NCI-H1694 (cell line): ENCODE results near the gene TECPR1.
A peak's percentile ranks its signal among the peaks of the same experiment; 100 is the strongest.

Experiments used
- DNase-seq: peaks from one replicate; lab custom pipeline; 2025; lab: John Stamatoyannopoulos, UW

The TECPR1 gene

DNA sequence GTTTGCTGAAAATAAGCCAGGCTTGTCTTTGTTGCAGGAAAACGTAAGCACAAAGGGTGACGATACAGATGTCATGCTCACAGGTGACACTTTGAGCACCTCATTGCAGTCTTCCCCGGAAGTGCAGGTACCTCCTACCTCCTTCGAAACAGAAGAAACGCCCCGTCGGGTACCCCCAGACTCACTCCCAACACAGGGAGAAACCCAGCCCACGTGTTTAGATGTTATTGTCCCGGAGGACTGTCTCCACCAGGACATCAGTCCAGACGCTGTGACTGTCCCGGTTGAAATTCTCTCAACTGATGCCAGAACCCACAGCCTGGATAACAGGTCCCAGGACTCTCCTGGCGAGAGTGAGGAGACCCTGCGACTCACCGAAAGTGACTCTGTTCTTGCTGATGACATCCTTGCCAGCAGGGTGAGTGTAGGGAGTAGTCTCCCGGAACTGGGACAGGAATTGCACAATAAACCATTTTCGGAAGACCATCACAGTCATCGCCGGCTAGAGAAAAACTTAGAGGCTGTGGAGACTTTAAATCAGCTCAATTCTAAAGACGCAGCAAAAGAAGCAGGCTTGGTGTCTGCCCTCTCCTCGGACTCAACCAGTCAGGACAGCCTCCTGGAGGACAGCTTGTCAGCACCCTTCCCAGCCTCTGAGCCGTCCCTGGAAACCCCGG lies 59.1 kb downstream of the TECPR1 start:
- no peak for DNase-seq

DNA sequence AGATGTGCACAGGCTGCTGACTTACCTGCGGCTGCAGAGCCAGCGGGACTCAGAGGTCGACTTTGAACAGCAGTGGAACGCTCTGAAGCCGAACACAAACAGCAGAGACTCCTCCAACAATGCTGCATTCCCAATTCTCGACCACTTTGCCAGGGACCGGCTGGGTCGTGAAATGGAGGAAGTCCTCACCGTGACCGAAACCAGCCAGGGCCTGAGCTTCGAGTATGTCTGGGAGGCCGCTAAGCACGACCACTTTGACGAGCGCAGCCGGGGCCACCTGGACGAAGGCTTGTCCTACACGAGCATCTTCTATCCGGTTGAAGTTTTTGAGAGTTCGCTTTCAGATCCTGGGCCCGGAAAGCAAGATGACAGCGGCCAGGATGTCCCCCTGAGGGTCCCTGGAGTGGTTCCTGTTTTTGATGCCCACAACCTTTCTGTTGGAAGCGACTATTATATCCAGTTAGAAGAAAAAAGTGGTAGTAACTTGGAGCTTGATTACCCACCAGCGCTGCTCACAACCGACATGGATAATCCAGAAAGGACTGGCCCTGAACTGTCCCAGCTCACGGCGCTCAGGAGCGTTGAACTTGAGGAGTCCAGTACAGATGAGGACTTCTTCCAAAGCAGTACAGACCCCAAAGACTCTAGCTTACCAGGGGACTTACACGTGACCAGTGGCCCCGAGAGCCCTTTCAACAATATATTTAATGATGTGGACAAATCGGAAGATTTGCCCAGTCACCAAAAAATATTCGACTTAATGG lies 60.2 kb downstream of the TECPR1 start:
- DNase-seq, result no peak

DNA sequence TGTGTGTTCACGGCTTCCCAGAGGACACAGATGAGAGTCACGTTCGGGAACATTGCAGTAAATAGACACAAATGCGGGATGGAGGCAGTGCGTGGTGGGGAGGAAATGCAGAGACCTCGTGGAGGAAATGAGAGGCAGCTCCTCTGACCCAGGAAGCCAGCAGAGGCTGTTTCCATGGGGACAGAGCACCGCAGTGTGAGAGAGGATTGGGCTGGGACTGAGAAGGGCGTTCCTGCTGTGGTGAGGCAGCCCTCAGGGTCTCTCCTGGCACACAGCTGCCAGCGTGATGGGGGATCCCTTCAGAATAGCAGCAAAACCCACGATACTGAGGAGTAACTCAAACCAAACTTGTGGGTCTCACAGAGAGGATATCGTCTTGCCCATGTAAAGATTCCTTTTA lies 62.5 kb downstream of the TECPR1 start:
- DNase-seq, result no peak

DNA sequence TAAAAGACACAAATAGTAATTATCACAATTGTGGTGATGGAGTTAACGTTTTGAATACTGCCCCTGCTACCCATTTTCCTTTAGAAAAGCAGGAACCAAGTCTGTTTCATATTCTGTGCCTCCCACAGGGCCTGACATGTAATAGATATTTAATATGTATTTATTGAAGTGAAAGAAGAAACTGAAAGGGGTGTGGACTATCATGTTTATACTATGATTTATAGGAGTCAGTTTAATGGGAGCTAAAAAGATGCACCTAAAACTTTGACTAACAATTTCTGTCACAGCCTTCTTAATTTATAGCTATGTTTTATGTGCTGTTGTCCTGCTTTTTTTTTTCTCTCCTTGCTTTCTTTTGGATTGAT lies 64.9 kb downstream of the TECPR1 start:
- DNase-seq, result no peak

DNA sequence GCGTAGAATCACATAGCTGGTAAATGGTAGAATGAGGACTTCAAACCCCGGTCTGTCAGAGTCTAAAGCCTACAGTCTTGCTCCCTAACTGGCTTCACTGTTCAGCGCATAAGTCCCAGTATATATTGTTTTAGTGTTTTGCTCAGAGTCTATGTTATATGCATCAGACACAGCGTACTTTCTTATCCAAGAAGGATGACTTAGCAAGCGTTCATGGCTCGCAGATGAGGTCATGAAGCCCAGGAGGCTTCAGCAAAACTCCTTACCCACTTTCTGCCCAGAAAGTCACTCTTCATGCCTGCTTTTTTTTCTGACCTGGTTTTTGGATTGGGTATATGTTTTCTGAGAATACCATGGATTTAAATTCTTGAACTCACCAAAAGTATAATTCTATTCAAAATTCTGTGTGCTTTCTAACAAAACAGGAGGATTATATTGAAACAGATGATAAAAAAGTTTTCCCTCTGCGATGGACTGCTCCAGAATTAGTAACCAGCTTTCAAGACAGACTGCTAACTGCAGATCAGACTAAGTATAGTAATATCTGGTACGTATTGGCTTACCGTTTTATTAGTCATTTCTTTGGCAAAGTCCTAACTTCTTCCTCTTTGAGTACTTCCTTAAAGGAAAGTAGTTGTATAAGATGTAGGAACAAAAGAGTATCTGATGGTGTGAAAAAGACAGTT lies 65.4 kb downstream of the TECPR1 start:
- DNase-seq, result no peak

DNA sequence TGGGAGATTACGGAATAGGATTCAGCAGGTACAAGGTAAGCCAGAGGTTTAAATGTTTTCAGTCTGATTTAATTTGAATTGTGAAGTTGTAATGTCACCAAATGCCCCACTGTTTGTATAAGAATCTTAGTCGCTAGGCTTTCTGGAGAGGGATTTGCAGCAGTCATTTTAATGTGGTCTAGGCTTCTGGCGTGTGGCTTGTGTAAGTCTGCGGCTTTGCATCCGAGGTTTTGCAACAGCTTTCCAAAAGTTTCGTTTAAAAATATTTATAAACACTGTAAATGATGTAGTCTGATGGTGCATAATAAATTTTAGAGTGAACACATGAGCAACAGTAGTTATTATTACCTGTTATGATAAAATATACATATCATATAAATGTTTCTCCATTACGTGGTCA lies 66.9 kb downstream of the TECPR1 start:
- no peak for DNase-seq

DNA sequence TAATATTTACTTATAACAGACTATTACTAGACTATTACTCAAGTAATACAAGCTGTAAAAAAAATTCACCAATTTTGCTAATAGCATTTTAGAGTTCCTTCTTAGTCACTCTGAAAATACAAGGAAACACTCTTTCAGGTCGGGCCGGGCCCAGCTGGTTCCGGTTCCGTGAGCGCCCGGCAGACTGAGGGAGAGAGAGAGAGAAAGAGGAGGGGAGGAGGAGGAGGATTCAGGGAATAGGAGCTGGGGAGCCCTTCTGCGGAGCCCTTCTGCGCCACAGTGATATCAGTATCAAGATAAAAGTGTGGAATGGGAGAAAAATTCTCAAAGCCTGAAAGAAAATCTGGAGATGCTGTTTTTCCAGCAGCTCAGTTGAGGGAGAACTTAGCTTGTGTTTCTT lies 71.3 kb downstream of the TECPR1 start:
- no peak for DNase-seq

DNA sequence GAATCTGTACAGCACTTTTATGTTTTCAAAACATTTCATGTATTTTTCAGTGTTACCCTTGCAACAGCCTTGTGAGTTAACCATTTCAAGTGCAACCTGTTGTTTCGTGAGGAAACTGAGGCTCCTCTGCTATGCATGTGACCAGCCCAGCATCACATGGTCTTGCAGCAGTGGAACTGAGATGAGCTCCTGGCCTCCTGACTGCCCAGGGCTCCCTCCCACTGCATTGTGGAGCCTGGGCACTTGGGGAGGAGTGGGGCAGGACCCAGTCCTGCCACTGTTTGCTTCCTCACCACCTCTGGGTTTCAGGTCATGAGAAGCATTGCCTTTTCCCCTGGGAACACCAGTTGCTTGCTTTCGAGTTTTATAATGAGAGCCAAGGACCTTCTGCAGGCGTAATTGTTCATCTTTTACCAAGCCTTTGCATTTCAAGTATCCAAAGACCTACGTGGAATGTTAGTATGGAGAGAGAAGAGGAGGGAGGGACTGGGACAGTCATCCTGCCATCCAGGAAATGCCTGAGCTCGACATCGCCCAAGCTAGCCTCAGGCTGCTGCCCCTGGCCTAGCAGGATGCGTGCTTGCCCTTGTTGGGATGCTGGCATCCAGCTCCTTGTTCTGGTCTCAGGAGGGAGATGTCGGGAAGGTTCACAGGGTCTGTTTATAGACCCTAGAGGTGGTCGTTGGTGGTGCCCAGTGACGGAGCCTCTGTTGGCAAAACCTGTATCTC lies 73.1 kb downstream of the TECPR1 start:
- no peak for DNase-seq

DNA sequence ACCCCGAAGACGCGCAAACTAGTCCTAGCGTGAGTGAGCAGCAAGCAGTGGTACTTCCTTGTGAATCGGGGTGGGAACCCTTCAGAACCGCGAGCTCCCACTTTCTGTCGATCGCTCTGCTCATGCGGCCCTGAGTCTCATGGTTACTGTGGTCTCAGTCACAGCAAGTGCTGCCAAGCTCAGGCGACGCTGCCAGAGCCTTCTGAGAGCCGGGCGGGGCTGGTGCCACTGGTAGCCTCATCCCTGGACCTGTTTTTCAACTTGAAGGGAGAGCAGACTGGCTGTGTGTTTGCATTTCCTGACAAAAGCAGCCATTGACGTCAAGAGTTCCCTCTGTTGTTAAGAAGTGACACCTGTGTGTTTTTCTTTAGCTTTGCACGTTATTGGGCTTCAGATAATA lies 73.7 kb downstream of the TECPR1 start:
- DNase-seq, result no peak

DNA sequence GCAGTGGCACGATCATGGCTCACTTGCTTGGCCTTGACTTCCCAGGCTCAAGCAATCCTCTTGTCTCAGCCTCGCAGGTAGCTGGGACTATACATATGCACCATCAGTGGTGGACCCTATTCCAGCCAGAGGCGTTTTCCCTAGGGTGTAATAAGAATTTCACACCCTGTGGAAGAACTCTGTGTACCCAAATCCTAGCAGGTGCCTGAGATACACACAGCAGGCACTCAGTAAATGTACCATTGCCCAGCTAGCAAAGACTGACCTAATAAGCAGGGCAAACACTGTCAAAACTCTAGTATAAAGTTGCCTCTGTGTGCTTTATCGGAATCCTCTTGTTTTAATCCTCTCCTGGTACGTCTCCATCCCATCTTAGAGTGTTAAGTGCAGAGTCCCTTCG lies 74.5 kb downstream of the TECPR1 start:
- no peak for DNase-seq

DNA sequence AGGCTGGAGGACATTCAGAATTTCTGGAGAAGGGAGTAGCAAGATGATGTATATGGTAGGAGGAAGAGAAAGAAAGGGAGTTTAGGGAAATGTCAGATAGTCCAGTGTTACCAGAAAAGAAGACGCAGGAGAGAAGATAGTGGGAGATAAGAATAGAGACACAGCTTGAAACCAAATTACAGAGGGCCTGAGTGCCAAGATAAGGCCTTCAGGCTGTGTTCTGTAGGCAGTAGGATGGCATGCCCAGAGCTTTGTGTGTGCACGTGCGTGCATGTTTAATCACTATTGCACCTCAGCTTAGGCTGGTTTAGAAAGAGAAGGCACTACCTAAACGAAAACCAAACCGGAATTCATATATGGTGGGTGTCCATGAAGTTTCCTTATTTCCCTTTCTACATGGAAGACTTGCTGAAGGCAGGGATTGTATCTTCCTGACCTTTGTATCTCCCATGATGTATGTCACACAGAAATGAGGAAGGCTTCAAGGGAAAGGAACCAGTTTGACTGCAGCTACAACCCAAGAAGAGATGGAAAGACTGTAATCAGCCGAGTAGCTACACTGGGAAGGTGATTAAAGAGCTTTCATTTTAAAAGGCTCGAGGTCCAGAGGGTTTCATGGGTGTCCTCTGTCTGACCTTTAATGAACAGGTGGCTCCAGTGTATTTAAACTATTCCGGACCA lies 76.6 kb downstream of the TECPR1 start:
- DNase-seq, result no peak

DNA sequence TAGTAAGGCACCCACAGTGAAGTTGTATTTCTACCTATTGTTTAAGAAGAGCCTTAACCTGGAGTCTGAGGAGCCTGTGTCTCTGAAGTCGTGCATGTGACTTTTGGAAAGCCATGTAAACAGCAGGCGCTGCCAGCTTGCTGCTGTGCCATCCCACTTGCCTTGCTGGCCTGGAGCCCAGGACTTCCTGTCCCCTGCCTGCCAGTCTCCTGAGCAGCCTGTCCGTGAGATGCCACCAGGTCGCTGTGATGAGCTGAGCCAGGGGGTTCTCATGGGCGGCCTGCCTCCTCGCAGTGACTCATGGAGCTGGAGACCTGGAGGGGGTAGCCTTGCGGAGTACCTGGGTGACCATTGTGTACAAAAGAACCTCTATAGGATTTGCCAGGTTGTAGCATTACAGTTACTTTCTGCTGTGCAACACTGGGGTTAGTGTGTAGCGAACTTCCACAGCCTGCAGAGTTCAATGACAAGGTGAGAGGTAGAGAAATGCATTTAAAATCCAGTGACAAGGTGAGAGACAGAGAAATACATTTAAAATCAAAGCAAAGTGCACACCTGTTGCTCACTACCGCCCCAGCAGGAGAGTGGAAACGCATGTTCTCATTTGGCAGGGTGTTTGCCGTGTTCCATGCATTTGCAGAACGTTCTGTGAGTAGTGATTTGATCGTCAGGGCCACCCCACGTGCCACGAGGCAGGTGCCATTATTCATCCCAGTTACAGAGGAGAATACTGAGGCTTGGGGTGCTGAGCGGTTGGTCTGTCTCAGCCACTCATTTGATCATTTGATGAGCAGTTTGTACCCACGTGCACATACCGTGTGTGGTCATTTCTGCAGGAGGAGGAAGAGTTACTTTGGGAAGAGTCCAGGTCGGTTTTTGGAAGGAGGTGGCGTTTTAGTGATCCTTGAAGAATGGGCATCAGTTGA lies 77.4 kb downstream of the TECPR1 start:
- peak; percentile 17 for DNase-seq

DNA sequence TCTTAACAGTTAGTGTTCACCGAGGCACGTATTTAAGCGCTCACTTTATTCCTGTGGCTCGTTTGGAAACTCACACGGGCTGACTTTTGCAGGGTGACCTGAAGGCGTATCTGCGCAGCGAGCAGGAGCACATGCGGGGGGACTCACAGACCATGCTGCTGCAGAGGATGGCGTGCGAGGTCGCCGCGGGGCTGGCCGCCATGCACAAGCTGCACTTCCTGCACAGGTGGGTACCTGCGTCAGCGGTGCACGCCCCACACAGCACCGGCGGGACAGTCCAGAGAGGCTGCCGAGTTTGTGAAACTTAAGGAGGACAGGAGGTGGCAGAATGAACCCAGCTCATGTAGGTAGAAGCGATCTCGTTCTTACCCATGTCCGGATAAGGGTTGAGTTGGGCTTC lies 80.6 kb downstream of the TECPR1 start:
- no peak for DNase-seq

DNA sequence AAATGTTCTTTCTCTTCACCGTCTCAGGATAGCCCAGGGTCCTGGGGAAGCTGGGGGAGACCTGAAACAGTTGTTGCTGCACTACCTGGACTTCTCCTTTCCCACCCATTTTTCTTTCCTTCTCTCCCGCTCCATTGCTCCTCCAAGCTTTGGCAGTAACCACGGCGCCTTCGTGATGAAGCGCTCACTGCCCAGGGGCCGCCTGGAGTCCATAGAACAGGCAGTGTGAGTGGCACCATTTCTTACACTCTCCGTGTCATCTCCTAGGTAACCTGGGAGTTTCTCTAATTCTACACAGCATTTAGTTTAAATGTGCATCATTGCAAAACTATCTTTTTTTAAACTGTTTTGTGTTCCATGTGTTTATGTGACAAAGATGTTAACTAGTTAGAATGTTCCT lies 81.1 kb downstream of the TECPR1 start:
- DNase-seq, result no peak

DNA sequence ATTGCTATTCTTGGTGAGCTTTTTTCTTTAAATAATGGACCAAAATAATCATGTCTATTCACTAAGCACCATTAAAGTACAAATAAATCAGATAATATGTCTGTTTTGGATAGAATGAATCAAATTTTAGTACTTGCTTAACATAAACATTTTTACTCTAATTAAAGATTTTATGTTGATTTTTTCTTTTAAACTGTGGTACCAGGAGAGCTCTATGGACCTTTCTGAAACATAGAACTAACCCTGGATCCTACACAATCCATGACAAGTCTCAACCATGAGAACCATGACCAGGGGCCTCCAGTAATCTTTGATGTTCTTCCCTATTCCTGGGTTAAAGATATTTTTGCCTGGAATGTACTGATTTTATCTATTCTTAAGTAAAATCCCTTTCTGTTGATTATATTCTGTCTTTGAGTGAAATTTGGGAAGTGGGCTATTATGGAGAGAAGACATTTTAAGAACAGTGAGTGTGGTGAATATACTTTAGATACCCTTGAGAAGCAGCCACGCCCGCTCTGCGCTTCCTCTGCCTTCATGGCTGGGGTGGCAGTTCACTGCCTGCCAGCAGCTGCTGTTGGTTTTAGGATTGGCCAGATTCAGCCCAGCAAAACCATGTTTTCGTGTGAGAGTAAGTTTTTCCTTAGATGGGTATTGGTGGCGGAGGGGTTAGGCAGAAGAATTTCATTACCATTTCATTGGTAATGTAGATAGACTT lies 83.0 kb downstream of the TECPR1 start:
- no peak for DNase-seq

DNA sequence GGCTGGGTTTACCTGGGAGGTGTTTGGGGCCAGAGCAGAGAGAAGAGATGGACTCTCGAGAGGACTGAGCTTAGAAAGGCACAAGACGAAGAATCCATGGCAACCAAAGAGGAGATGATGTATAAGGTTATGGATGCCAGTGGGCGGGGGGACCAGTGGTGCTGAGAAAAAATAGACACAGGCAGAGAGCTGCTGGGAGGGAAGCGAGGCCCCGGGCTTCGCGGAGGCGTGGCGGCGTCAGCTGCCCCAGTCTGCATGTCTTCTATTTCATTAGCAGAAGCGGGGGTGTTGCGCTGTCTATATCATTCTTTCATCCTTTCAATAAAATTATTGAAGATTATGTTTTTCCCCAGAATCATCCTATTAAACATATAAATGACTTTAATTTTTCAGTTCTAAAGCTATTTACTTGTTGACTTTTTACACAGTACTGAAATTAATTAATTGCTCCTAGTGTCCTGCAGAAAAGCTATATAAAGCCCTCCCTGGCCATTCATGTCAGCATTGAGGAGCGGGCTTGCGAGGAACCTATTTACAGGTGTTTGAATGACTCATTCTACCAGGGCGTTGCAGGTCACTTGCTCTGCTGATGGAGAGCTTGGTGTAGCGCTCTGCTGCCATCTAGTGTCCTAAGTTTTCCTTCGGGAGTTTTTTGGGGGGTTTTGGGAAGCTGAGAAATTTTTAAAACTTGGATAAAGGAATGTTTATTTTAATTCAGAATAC lies 83.7 kb downstream of the TECPR1 start:
- DNase-seq, result peak; percentile 44

DNA sequence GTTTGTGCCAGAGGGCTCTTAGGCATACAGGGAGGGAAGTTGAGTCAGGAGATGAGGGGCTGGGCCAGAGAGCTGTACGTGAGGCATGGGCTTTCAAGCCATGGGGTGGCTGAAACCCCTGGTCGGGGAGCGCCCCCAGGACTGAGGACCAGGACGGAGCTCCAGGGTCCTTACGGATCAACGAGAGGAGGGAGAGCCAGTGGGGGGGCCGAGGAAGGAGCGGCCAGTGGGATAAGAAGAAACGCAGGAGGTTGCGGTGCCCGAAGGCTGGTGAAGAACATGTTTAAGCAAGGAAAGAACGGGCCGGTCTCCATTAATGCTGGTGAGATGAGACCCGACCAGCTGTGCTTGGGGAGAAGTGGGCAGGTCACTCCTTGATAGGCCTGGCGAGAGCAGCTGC lies 84.4 kb downstream of the TECPR1 start:
- no peak for DNase-seq

DNA sequence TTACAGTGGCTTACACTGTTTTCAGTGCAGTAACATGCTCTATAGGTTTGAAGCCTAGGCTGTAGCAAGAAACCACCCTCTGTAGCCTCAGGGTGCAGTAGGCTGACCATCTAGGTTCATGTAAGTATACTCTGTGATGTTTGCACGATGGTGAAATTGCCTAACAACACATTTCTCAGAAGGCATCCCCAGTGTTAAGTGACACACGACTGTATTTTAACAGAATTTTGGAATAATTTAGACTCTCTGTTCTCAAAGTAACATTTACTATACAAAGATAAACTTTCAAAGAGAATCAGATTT lies 85.4 kb downstream of the TECPR1 start:
- DNase-seq, result no peak

DNA sequence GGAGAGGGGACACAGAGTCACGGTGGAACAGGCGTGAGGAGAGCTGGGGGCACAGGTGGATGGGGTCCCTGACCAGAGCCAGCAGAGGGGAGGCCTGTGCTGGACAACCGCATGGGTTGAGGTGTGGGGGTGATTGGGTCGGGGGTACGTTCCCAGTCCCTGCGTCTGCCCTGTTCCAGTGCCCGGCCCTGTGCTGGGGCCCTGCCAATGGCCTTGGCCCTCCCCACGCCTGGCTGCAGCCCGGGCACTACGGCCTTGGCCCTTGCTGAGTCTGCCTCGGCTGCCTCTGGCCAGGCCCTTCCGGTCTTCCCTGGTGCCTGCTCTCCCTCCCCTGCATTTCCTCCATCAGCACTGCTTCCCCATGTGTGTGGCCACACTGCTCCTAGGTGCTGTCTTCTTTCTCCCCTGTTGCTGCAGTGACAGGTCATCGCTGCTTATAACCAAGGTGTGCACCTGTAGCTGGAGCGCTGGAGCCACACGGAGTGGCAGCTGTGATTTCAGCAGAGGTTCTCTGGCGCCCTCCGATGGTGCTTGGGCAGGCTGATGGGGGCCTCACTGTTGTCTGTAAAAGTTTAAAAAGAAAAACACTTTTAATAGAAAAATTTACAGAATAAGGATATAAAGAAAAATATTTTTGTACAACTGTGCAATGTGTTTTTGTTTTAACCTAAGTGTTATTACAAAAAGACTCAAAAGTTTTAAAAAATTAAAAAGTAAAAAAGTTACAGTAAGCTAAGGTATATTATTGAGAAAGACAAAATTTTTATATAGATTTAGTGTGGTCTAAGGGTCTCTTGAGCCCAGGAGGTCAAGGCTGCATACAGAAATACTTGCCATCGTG lies 86.0 kb downstream of the TECPR1 start:
- peak; percentile 4 for DNase-seq
